K562 (cell line): Measurements from ENCODE around the gene GALNT5. TPM values are rescaled to one million over a fixed set of nuclear protein-coding genes. Genes with fewer than 3 reads are reported as not detected.

ENCODE experiments used
- ATAC-seq: fragments of 200-7000 bp; cut with Tn5 transposase; 3 replicates; pipeline ENCODE4 v1.9.1; 2020; ENCODE audit warnings: moderate library complexity
- BruUV-seq: library from RNA; stranded (reverse); fragments of 400-500 nt; replicated peaks from 2 replicates; lab custom pipeline; 2021; lab: Mats Ljungman, UMichigan
- CTCF ChIA-PET: fragments of 300-600 bp; formaldehyde crosslinking; extraction: SDS; loops from one replicate; lab custom pipeline; 2021; ENCODE audit warnings: low intra/inter-chr PET ratio; lab: Yijun Ruan, JAX
- POLR2A ChIA-PET: fragments of 300-600, 350-650 bp; sonication (Branson Sonifier 250); formaldehyde crosslinking; extraction: SDS; loops from one replicate; lab custom pipeline; 2021; ENCODE audit warnings: antibody characterized with exemption, inconsistent platforms; lab: Yijun Ruan, JAX
- DNase-seq, 4 experiments: peaks; one replicate each; pipeline versions ENCODE4 v3.0.0 to v3.0.0-alpha.2; 2011 to 2018; ENCODE audit warnings: low spot score in 3 of 4, mixed read lengths in 3 of 4; ENCODE audit errors: extremely low read depth in 1 of 4
- FAIRE-seq: peaks from 2 replicates; lab custom pipeline; 2011; peaks lifted over from hg19 to GRCh38; lab: Jason Lieb, UNC
- H2AFZ ChIP-seq: 2 replicates; pipeline ENCODE4 v1.6.0; 2011; ENCODE audit warnings: low read depth, low read length, control low read depth, inconsistent platforms
- H3K27ac ChIP-seq: fragments of 200-600 bp; 3 replicates; pipeline ENCODE4 v1.8.0; 2011; ENCODE audit warnings: low read depth, mild to moderate bottlenecking, control low read depth, inconsistent platforms, low read length, moderate library complexity, mixed read lengths; ENCODE audit errors: extremely low read depth
- H3K27me3 ChIP-seq, 2 experiments: fragments of 300-600 bp in 1 of 2; 2 replicates in 1 of 2; 3 replicates in 1 of 2; pipeline versions ENCODE4 v1.6.0 to v1.8.0; 2011; ENCODE audit warnings: inconsistent platforms in 2 of 2, low read length in 2 of 2, mild to moderate bottlenecking in 1 of 2, mixed read lengths in 1 of 2, moderate library complexity in 1 of 2; ENCODE audit not compliant: control insufficient read depth in 2 of 2, insufficient read depth in 2 of 2
- H3K36me3 ChIP-seq: fragments of 300-600 bp; 3 replicates; pipeline ENCODE4 v1.8.0; 2011; ENCODE audit warnings: mild to moderate bottlenecking, low read length, inconsistent platforms; ENCODE audit not compliant: control insufficient read depth, insufficient read depth
- H3K4me1 ChIP-seq, 2 experiments: fragments of 200-600 bp in 1 of 2; replicated peaks in 1 of 2; 2 replicates in 1 of 2; 3 replicates in 1 of 2; pipeline versions ENCODE4 v1.5.1 to v1.8.0; 2011; ENCODE audit warnings: inconsistent platforms in 2 of 2, low read length in 2 of 2, mild to moderate bottlenecking in 1 of 2, mixed read lengths in 1 of 2, moderate library complexity in 1 of 2; ENCODE audit not compliant: control insufficient read depth in 2 of 2, insufficient read depth in 2 of 2
- H3K4me2 ChIP-seq: 2 replicates; pipeline ENCODE4 v1.6.1; 2011; ENCODE audit warnings: low read length, control low read depth, inconsistent platforms, mixed read lengths; ENCODE audit not compliant: insufficient read depth
- H3K4me3 ChIP-seq: fragments of 200-600 bp; sonication (generic), shearing (Covaris generic); 2 replicates; pipeline ENCODE4 v1.5.1; 2016; ENCODE audit warnings: control low read depth, inconsistent platforms
- H3K79me2 ChIP-seq: fragments of 200-600 bp; 3 replicates; pipeline ENCODE4 v1.8.0; 2011; ENCODE audit warnings: low read length, inconsistent platforms; ENCODE audit not compliant: control insufficient read depth, insufficient read depth
- H3K9ac ChIP-seq, 2 experiments: 2 replicates each; pipeline versions ENCODE4 v1.6.0 to v1.6.1; 2011; ENCODE audit warnings: low read depth in 2 of 2, low read length in 2 of 2, control low read depth in 1 of 2, inconsistent platforms in 1 of 2, mild to moderate bottlenecking in 1 of 2, mixed read lengths in 1 of 2; ENCODE audit not compliant: insufficient read depth in 1 of 2
- H3K9me1 ChIP-seq: one replicate; pipeline ENCODE4 v1.6.0; 2011; ENCODE audit warnings: inconsistent platforms, mild to moderate bottlenecking, low read length, moderate library complexity; ENCODE audit not compliant: control insufficient read depth, insufficient read depth
- H3K9me3 ChIP-seq: replicated peaks from 2 replicates; pipeline ENCODE4 v1.5.1; 2011; ENCODE audit warnings: low read depth, low read length, inconsistent platforms; ENCODE audit not compliant: control insufficient read depth, insufficient read depth
- H4K20me1 ChIP-seq: replicated peaks from 2 replicates; pipeline ENCODE4 v1.6.1; 2011; ENCODE audit warnings: low read length, inconsistent platforms, mixed read lengths; ENCODE audit not compliant: control insufficient read depth, insufficient read depth
- BCL6 ChIP-seq: fragments of 250-450 bp; sonication (Bioruptor Pico); IDR thresholded peaks from 2 replicates; pipeline ENCODE4 v1.4.0; 2020
- CBX3 ChIP-seq, 2 experiments: IDR thresholded peaks; 1 replicate in 1 of 2; 2 replicates in 1 of 2; pipeline ENCODE4 v1.6.1; 2012; ENCODE audit warnings: inconsistent platforms in 2 of 2, low read length in 2 of 2, borderline replicate concordance in 1 of 2, control low read depth in 1 of 2
- CREBBP ChIP-seq: IDR thresholded peaks from one replicate; pipeline ENCODE4 v1.6.1; 2012; ENCODE audit warnings: low read depth, mild to moderate bottlenecking, control low read depth, inconsistent platforms, low read length
- E2F5 ChIP-seq: sonication (generic); formaldehyde crosslinking; IDR thresholded peaks from 2 replicates; pipeline ENCODE4 v1.8.0; 2022; ENCODE audit warnings: mild to moderate bottlenecking, missing genetic modification reagents
- MAZ ChIP-seq, 2 experiments: fragments of 450-650 bp in 1 of 2; sonication (generic) in 1 of 2; formaldehyde crosslinking; IDR thresholded peaks in 1 of 2; conservative IDR thresholded peaks in 1 of 2; 2 replicates each; pipeline versions ENCODE4 v1.4.0 to v1.5.0; 2020; ENCODE audit warnings: mild to moderate bottlenecking in 1 of 2, missing genetic modification reagents in 1 of 2
- NR4A1 ChIP-seq, 2 experiments: fragments of 250-450 bp in 1 of 2; fragments of 450-650 bp in 1 of 2; sonication (Bioruptor Pico) in 1 of 2; IDR thresholded peaks; 2 replicates each; pipeline versions ENCODE4 v1.4.0 to v1.6.1; 2016 to 2020; ENCODE audit warnings: mild to moderate bottlenecking in 2 of 2, missing compliant biosample characterization in 1 of 2, missing genetic modification characterization in 1 of 2, moderate library complexity in 1 of 2
- NUFIP1 ChIP-seq: fragments of 450-650 bp; IDR thresholded peaks from 2 replicates; pipeline ENCODE4 v1.6.1; 2018; ENCODE audit not compliant: partially characterized antibody
- RBM15 ChIP-seq: fragments of 200-400 bp; formaldehyde crosslinking; IDR thresholded peaks from 2 replicates; pipeline ENCODE4 v1.6.1; 2018; ENCODE audit warnings: mild to moderate bottlenecking, low read length, moderate library complexity; ENCODE audit not compliant: insufficient read depth
- TAF7 ChIP-seq: fragments of 450-650 bp; IDR thresholded peaks from 2 replicates; pipeline ENCODE4 v1.6.1; 2016; ENCODE audit warnings: missing genetic modification characterization, missing compliant biosample characterization
- TEAD2 ChIP-seq: fragments of 450-650 bp; IDR thresholded peaks from 2 replicates; pipeline ENCODE4 v1.6.1; 2016; ENCODE audit warnings: missing genetic modification characterization, control low read depth, missing compliant biosample characterization
- ZBTB34 ChIP-seq: fragments of 250-450 bp; sonication (Bioruptor Pico); IDR thresholded peaks from 2 replicates; pipeline ENCODE4 v1.8.0; 2021; ENCODE audit warnings: mild to moderate bottlenecking, moderate library complexity
- ZFP1 ChIP-seq: fragments of 450-650 bp; formaldehyde crosslinking; IDR thresholded peaks from 2 replicates; pipeline ENCODE4 v1.4.0; 2020; ENCODE audit warnings: mild to moderate bottlenecking, mixed read lengths
- ZFP30 ChIP-seq: fragments of 250-450 bp; sonication (Bioruptor Pico); IDR thresholded peaks from 2 replicates; pipeline ENCODE4 v1.8.0; 2022; ENCODE audit warnings: moderate library complexity, mild to moderate bottlenecking, inconsistent platforms, borderline replicate concordance
- ZNF398 ChIP-seq: fragments of 250-450 bp; sonication (Bioruptor Pico); IDR thresholded peaks from 2 replicates; pipeline ENCODE4 v1.8.0; 2021; ENCODE audit warnings: moderate library complexity, mild to moderate bottlenecking, inconsistent platforms
- ZNF79 ChIP-seq: fragments of 250-450 bp; sonication (Bioruptor Pico); IDR thresholded peaks from 2 replicates; pipeline ENCODE4 v1.4.0; 2020; ENCODE audit warnings: low read depth, mild to moderate bottlenecking, moderate library complexity
- WGBS: fragments of 100-300 bp; shearing (Covaris generic); methylation state at CpG from one replicate; pipeline ENCODE4 v1.1.6; 2016; ENCODE audit warnings: low coverage, mixed read lengths; ENCODE audit not compliant: insufficient coverage; ENCODE audit errors: missing lambda C conversion rate; 5-methylcytosine and 5-hydroxymethylcytosine counted together
- in situ Hi-C: fragments of 300-500 bp; cut with MboI; formaldehyde crosslinking; loops from 4 replicates; pipeline ENCODE4 v1.15.0; 2018; ENCODE audit warnings: inconsistent platforms, mixed read lengths
- intact Hi-C: fragments of 100-400 bp; cut with micrococcal nuclease; formaldehyde crosslinking; loops from 2 replicates; pipeline ENCODE4 v1.14.2; 2022
- polyA plus RNA-seq, 8 experiments: library from polyadenylated mRNA; depleted of rRNA in 4 of 8; stranded (reverse) in 5 of 8; unstranded in 3 of 8; fragments of >200 nt; fragmentation: Nextera tagmentation in 2 of 8; fragmentation: Illumina TruSeq in 1 of 8; extraction: Ambion mirVana in 2 of 8; extraction: Trizol in 1 of 8; gene quantifications; 2 replicates each; pipeline versions ENCODE4 v1.2.1 to v1.2.3, GENCODE V29; 2011 to 2014; ENCODE audit warnings: inconsistent platforms in 1 of 8, missing spikeins in 1 of 8
- total RNA-seq, 7 experiments: library from RNA; depleted of rRNA in 6 of 7; stranded (reverse); fragments of >200 nt in 6 of 7; fragmentation: Illumina TruSeq in 2 of 7; extraction: Trizol in 2 of 7; gene quantifications; 2 replicates each; pipeline versions ENCODE4 v1.2.1 to v1.2.3, GENCODE V29; 2011 to 2021; ENCODE audit warnings: low replicate concordance in 1 of 7
- TF ChIP-seq, protein P1 (sequence below): fragments of 250-450 bp; sonication (Bioruptor Pico); IDR thresholded peaks from 2 replicates; pipeline ENCODE4 v1.5.0; 2021

Gene GALNT5
- total and polyA plus RNA-seq, 9 of the 15 experiments (the other 6 are each of a cell fraction or from before 2014, with no cell fraction given), result 21.6 to 73.0 (median 54.7) TPM

DNA sequence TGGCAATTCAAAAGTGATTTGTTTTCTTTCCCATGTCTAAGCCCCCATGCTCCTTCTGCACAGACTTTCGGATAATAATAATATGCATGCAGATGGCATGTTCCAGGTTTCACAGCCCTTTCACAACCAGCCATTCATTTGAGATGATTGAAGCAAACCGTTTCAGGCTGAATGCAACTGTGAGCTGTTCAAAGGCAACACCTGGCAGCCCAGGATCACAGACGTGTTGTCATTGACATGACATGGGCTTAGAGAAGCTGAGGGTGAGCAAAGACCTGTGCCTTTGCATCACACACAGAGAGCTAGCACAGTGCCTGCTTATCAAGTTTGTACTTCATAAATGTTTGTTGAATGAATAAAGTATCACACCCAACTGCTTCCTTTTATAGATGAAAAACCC lies 80.5 kb downstream of the GALNT5 start:
- Histone ChIP-seq H3K79me2 (no peaks in the 10 kb centered on the region), H3K36me3 (no peaks in the 10 kb centered on the region), H3K9ac (no peak overlapping the region), H4K20me1 (no peaks in the 10 kb centered on the region), H3K4me2 (no peak overlapping the region), H3K27me3 (0 out of 5 replicates have a peak, but pooled peaks cover 0 to 3% of the 10 kb centered on the region in 2 experiments), H3K4me1 (no peaks in the 10 kb centered on the region), H3K9me3 (no peaks in the 10 kb centered on the region), H3K9me1 (no peaks in the 10 kb centered on the region), H2AFZ (no peak overlapping the region), H3K4me3 (no peak overlapping the region), H3K27ac (no peak overlapping the region)
- WGBS, result 2% methylated on average over 3 of the region's 3 CpGs
- ATAC-seq (no peak), FAIRE-seq (no peak), DNase-seq (no peak)
- in situ Hi-C loops (loop anchor here (25.0 kb wide), 1 partner anchor 674 kb away; no protein-coding TSS in a partner anchor), intact Hi-C loops (no loop called here)
- ChIA-PET CTCF (no interaction called here), POLR2A (interaction anchor here (0.6 kb wide), 1 partner anchor 122 kb away, joined by 3 read pairs; no protein-coding TSS in a partner anchor)
- no TSS peak for BruUV-seq
- TF ChIP-seq TEAD2 (tag), result no peak
- TF ChIP-seq CREBBP, result no peak
- no peak for TF ChIP-seq ZNF79
- no peak for TF ChIP-seq TAF7 (tag)
- no peak for TF ChIP-seq BCL6
- TF ChIP-seq, protein P1, sequence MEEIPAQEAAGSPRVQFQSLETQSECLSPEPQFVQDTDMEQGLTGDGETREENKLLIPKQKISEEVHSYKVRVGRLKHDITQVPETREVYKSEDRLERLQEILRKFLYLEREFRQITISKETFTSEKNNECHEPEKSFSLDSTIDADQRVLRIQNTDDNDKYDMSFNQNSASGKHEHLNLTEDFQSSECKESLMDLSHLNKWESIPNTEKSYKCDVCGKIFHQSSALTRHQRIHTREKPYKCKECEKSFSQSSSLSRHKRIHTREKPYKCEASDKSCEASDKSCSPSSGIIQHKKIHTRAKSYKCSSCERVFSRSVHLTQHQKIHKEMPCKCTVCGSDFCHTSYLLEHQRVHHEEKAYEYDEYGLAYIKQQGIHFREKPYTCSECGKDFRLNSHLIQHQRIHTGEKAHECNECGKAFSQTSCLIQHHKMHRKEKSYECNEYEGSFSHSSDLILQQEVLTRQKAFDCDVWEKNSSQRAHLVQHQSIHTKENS (CRISPR knock-in tag), result no peak
- no peak for TF ChIP-seq MAZ (CRISPR knock-in tag; conservative IDR thresholded peaks at IDR 0.05 in 1 of 2, IDR thresholded peaks at IDR 0.05 in 1 of 2)
- no peak for TF ChIP-seq E2F5
- TF ChIP-seq NR4A1 (CRISPR knock-in tag; IDR thresholded peaks at IDR 0.05), result no peak
- TF ChIP-seq NR4A1 (tag; IDR thresholded peaks at IDR 0.05), result no peak
- TF ChIP-seq ZFP30 (CRISPR knock-in tag), result no peak
- no peak for TF ChIP-seq ZNF398 (CRISPR knock-in tag)
- no peak for TF ChIP-seq RBM15
- TF ChIP-seq CBX3 (IDR thresholded peaks at IDR 0.05; ENCODE audit: borderline replicate concordance in 1 of 2, low read length in 2 of 2), result no peak
- no peak for TF ChIP-seq NUFIP1
- TF ChIP-seq ZFP1, result no peak
- no peak for TF ChIP-seq ZBTB34 (CRISPR knock-in tag)
